HEK293 (cell line): Measurements from ENCODE around the gene DSCAML1.

ENCODE experiments used
- CTCF ChIA-PET: fragments of 350-600 bp; formaldehyde crosslinking; extraction: SDS; loops from one replicate; lab custom pipeline; 2021; ENCODE audit warnings: antibody characterized with exemption; lab: Yijun Ruan, JAX
- POLR2A ChIA-PET: fragments of 300-600 bp; formaldehyde crosslinking; extraction: SDS; loops from one replicate; lab custom pipeline; 2020; ENCODE audit warnings: antibody characterized with exemption, inconsistent platforms; lab: Yijun Ruan, JAX
- H3K27ac ChIP-seq: fragments of 200-500 bp; sonication (Bioruptor generic); 2 replicates; pipeline ENCODE4 v1.5.1; 2014; ENCODE audit warnings: low read depth, low read length, control low read depth, inconsistent platforms; ENCODE audit errors: extremely low read depth
- H3K36me3 ChIP-seq, 2 experiments: fragments of 200-500 bp in 1 of 2; sonication (Bioruptor generic) in 1 of 2; 1 replicate in 1 of 2; 2 replicates in 1 of 2; pipeline ENCODE4 v1.5.1; 2014 to 2017; ENCODE audit warnings: inconsistent platforms in 2 of 2, low read length in 2 of 2; ENCODE audit not compliant: control insufficient read depth in 2 of 2, insufficient read depth in 1 of 2
- H3K4me1 ChIP-seq: fragments of 200-500 bp; sonication (Bioruptor generic); 2 replicates; pipeline ENCODE4 v1.5.1; 2014; ENCODE audit warnings: mild to moderate bottlenecking, low read length, inconsistent platforms; ENCODE audit not compliant: control insufficient read depth, insufficient read depth
- H3K4me3 ChIP-seq: 2 replicates; pipeline ENCODE4 v1.5.1; 2011; ENCODE audit warnings: low read depth, mild to moderate bottlenecking, control low read depth, low read length, moderate library complexity
- H3K9me3 ChIP-seq: fragments of 200-500 bp; sonication (Bioruptor generic); 2 replicates; pipeline ENCODE4 v1.5.1; 2014; ENCODE audit warnings: low read depth, low read length, inconsistent platforms; ENCODE audit not compliant: control insufficient read depth, insufficient read depth
- BCL11A ChIP-seq: fragments of 450-650 bp; formaldehyde crosslinking; IDR thresholded peaks from 2 replicates; pipeline ENCODE4 v1.5.1; 2016; ENCODE audit warnings: low read depth, missing biosample characterization, missing genetic modification characterization
- YY2 ChIP-seq: fragments of 450-650 bp; formaldehyde crosslinking; IDR thresholded peaks from 2 replicates; pipeline ENCODE4 v1.5.1; 2016; ENCODE audit warnings: missing biosample characterization, missing genetic modification characterization
- ZIC2 ChIP-seq: fragments of 450-650 bp; formaldehyde crosslinking; IDR thresholded peaks from 2 replicates; pipeline ENCODE4 v1.5.1; 2016; ENCODE audit warnings: missing biosample characterization, missing genetic modification characterization
- ZNF138 ChIP-seq: fragments of 450-650 bp; formaldehyde crosslinking; IDR thresholded peaks from 2 replicates; pipeline ENCODE4 v1.5.1; 2016; ENCODE audit warnings: missing biosample characterization, missing genetic modification characterization, borderline replicate concordance
- ZNF211 ChIP-seq: fragments of 450-650 bp; formaldehyde crosslinking; IDR thresholded peaks from 2 replicates; pipeline ENCODE4 v1.5.1; 2016; ENCODE audit warnings: low read depth, missing biosample characterization, missing genetic modification characterization
- ZNF24 ChIP-seq: fragments of 450-650 bp; formaldehyde crosslinking; IDR thresholded peaks from 2 replicates; pipeline ENCODE4 v1.5.1; 2016; ENCODE audit warnings: missing biosample characterization, missing genetic modification characterization
- ZNF366 ChIP-seq: fragments of 450-650 bp; formaldehyde crosslinking; conservative IDR thresholded peaks from 2 replicates; pipeline ENCODE4 v1.5.1; 2016; ENCODE audit warnings: missing biosample characterization, missing genetic modification characterization
- ZNF792 ChIP-seq: fragments of 450-650 bp; formaldehyde crosslinking; IDR thresholded peaks from 2 replicates; pipeline ENCODE4 v1.5.1; 2016; ENCODE audit warnings: missing biosample characterization, missing genetic modification characterization
- ZNF837 ChIP-seq: fragments of 450-650 bp; formaldehyde crosslinking; IDR thresholded peaks from 2 replicates; pipeline ENCODE4 v1.5.1; 2016; ENCODE audit warnings: missing biosample characterization, missing genetic modification characterization
- TF ChIP-seq, protein P1 (sequence below): fragments of 450-650 bp; formaldehyde crosslinking; IDR thresholded peaks from 2 replicates; pipeline ENCODE4 v1.5.1; 2016; ENCODE audit warnings: missing biosample characterization, missing genetic modification characterization
- TF ChIP-seq, protein P2 (sequence below): fragments of 450-650 bp; formaldehyde crosslinking; IDR thresholded peaks from 2 replicates; pipeline ENCODE4 v1.5.1; 2017; ENCODE audit warnings: missing biosample characterization, missing genetic modification characterization
- TF ChIP-seq, protein P3 (sequence below): fragments of 450-650 bp; formaldehyde crosslinking; conservative IDR thresholded peaks from 2 replicates; pipeline ENCODE4 v1.5.1; 2016; ENCODE audit warnings: low read depth, missing biosample characterization, missing genetic modification characterization

The DSCAML1 gene

DNA sequence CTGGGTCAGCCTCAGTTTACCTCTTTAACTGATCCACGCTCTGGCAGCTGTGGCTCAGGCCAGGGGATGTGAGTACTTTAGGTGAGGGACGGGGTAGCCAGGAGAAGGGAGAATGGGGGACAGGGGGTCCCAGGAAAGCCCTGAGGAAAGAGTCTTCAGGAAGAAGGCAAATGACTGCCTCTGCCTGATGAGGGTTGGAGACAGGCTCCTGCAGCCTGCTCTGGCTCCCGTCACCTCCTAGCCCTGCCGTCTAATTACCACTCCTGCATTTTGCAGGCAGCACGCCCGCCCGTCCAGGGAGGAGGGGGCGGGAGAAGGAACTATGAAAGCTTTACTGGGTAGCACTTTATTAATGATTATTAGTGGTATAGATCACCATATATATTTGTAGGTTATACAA lies 352.8 kb downstream of the DSCAML1 start (continued):
- no peak for TF ChIP-seq ZNF211 (tag by site-specific recombination)
- TF ChIP-seq BCL11A (tag by site-specific recombination), result no peak
- TF ChIP-seq ZNF792, result no peak
- no peak for TF ChIP-seq ZIC2 (tag by site-specific recombination)
- no peak for TF ChIP-seq ZNF24 (tag by site-specific recombination)
- TF ChIP-seq, protein P1, sequence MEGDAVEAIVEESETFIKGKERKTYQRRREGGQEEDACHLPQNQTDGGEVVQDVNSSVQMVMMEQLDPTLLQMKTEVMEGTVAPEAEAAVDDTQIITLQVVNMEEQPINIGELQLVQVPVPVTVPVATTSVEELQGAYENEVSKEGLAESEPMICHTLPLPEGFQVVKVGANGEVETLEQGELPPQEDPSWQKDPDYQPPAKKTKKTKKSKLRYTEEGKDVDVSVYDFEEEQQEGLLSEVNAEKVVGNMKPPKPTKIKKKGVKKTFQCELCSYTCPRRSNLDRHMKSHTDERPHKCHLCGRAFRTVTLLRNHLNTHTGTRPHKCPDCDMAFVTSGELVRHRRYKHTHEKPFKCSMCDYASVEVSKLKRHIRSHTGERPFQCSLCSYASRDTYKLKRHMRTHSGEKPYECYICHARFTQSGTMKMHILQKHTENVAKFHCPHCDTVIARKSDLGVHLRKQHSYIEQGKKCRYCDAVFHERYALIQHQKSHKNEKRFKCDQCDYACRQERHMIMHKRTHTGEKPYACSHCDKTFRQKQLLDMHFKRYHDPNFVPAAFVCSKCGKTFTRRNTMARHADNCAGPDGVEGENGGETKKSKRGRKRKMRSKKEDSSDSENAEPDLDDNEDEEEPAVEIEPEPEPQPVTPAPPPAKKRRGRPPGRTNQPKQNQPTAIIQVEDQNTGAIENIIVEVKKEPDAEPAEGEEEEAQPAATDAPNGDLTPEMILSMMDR (tag by site-specific recombination), result no peak

DNA sequence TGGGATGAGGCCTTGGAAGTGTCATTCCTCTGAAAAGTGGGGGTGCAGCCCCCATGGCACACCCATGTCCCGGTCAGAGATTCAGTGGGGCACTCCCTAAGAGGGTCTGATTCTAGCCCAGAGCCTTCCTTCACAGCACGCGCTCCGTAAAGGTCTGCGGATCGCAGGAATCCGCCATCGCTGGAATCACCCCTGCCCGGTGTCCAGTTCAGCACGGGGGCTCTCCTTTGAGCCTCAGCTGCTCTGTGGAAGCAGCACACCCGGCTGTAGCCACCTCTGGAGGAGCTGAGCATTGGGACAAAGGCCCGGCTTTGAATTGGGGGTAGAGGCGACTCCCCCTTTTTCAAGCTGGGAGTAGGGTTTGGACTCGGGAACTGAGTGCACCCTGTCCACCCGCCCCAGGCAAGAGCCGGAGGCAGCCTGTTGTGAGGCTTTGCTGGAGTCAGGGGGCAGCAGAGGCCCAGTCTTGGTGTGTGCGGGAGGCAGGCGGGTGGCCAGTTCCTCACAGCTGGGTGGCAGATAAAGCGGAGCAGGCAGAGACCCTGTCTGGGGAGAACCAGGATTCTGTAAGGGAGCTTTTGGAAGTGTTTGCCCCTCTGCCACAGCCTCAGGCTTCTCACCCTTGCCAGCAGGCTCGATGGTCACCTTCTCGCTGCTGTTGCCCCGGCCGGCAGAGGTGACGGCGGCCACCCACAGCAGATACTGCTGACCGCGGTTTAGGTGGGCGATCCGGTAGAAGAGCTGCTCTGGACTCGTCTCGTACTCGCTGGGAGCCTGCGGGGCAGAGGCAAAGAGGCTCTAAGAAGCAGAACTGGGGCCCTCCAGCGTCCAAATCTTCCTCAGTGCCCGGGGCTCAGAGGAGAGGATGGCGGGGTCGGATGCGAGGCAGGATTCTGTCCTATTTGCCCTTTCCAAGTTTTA lies 353.5 kb downstream of the DSCAML1 start:
- no peak overlapping the region for H3K4me3 ChIP-seq
- ChIA-PET CTCF (interaction anchor here (0.6 to 3.9 kb wide), 13 partner anchors 11 to 484 kb away, joined by 3 to 28 read pairs (median 4); no protein-coding TSS in a partner anchor), POLR2A (no interaction called here)
- peak; percentile 48 for TF ChIP-seq ZIC2 (tag by site-specific recombination)
- TF ChIP-seq ZNF366 (tag by site-specific recombination), result no peak
- H3K9me3 ChIP-seq, result no peaks in the 10 kb centered on the region
- no peaks in the 10 kb centered on the region for H3K36me3 ChIP-seq
- no peak overlapping the region for H3K27ac ChIP-seq
- H3K4me1 ChIP-seq, result no peaks in the 10 kb centered on the region

DNA sequence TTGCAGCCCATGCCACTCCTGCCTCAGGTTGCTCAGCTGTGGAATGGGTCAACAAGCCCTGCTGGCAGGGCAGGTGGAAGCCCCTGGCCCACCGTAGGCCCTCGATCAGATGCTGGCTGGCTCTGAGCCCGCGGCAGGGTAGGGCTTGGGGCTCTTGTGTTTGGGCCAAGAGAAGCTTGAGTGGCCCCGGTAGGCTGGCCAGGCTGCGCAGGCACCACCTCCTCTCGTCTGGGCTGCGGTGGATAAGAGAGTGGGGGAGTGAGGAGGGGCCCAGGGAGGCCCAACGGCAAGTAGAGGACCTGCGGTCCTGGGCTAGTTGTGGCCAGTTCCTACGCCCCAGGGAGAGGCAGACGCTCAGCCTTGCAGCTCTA lies 354.2 kb downstream of the DSCAML1 start:
- H3K27ac ChIP-seq, result no peak overlapping the region
- TF ChIP-seq ZNF138 (tag by site-specific recombination) (no peak), ZNF24 (tag by site-specific recombination) (no peak), YY2 (tag by site-specific recombination) (no peak), ZNF837 (tag by site-specific recombination) (no peak)
- TF ChIP-seq, protein P2, sequence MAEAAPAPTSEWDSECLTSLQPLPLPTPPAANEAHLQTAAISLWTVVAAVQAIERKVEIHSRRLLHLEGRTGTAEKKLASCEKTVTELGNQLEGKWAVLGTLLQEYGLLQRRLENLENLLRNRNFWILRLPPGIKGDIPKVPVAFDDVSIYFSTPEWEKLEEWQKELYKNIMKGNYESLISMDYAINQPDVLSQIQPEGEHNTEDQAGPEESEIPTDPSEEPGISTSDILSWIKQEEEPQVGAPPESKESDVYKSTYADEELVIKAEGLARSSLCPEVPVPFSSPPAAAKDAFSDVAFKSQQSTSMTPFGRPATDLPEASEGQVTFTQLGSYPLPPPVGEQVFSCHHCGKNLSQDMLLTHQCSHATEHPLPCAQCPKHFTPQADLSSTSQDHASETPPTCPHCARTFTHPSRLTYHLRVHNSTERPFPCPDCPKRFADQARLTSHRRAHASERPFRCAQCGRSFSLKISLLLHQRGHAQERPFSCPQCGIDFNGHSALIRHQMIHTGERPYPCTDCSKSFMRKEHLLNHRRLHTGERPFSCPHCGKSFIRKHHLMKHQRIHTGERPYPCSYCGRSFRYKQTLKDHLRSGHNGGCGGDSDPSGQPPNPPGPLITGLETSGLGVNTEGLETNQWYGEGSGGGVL, result no peak
- TF ChIP-seq, protein P3, sequence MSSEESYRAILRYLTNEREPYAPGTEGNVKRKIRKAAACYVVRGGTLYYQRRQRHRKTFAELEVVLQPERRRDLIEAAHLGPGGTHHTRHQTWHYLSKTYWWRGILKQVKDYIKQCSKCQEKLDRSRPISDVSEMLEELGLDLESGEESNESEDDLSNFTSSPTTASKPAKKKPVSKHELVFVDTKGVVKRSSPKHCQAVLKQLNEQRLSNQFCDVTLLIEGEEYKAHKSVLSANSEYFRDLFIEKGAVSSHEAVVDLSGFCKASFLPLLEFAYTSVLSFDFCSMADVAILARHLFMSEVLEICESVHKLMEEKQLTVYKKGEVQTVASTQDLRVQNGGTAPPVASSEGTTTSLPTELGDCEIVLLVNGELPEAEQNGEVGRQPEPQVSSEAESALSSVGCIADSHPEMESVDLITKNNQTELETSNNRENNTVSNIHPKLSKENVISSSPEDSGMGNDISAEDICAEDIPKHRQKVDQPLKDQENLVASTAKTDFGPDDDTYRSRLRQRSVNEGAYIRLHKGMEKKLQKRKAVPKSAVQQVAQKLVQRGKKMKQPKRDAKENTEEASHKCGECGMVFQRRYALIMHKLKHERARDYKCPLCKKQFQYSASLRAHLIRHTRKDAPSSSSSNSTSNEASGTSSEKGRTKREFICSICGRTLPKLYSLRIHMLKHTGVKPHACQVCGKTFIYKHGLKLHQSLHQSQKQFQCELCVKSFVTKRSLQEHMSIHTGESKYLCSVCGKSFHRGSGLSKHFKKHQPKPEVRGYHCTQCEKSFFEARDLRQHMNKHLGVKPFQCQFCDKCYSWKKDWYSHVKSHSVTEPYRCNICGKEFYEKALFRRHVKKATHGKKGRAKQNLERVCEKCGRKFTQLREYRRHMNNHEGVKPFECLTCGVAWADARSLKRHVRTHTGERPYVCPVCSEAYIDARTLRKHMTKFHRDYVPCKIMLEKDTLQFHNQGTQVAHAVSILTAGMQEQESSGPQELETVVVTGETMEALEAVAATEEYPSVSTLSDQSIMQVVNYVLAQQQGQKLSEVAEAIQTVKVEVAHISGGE (tag by site-specific recombination), result no peak
- TF ChIP-seq, all 188 proteins: peak for 0
- Histone ChIP-seq H3K4me3 (no peak overlapping the region), H3K4me1 (no peaks in the 10 kb centered on the region), H3K9me3 (no peaks in the 10 kb centered on the region), H3K36me3 (no peaks in the 10 kb centered on the region)
- POLR2A ChIA-PET, result no interaction called here
- CTCF ChIA-PET, result interaction anchor here (0.6 to 3.9 kb wide), 9 partner anchors 11 to 484 kb away, joined by 3 to 28 read pairs (median 4); no protein-coding TSS in a partner anchor
